Neural crest cell (in vitro differentiated cells): ENCODE results near the gene SDHA. TPM values are rescaled to one million over a fixed set of nuclear protein-coding genes. Genes with fewer than 3 reads are reported as not detected.

ENCODE experiments used
- DNase-seq: peaks from one replicate; pipeline ENCODE4 v3.0.0; 2021; ENCODE audit warnings: low read depth, mixed read lengths, low spot score
- H3K27ac Mint-ChIP-seq: one replicate; pipeline ENCODE4 v1.8.0; 2021; ENCODE audit warnings: mild to moderate bottlenecking, mixed read lengths; ENCODE audit not compliant: unreplicated experiment
- H3K27me3 Mint-ChIP-seq: 2 replicates; pipeline ENCODE4 v1.8.0; 2021; ENCODE audit warnings: low read depth, mild to moderate bottlenecking, mixed read lengths
- H3K36me3 Mint-ChIP-seq: 2 replicates; pipeline ENCODE4 v1.8.0; 2021; ENCODE audit warnings: low read depth, mild to moderate bottlenecking, mixed read lengths
- H3K4me1 Mint-ChIP-seq: 2 replicates; pipeline ENCODE4 v1.8.0; 2021; ENCODE audit warnings: mixed read lengths
- H3K4me3 Mint-ChIP-seq: one replicate; pipeline ENCODE4 v1.8.0; 2021; ENCODE audit warnings: mild to moderate bottlenecking, mixed read lengths
- H3K9me3 Mint-ChIP-seq: 2 replicates; pipeline ENCODE4 v1.8.0; 2021; ENCODE audit warnings: mixed read lengths
- total RNA-seq: library from RNA; stranded (reverse); gene quantifications from 2 replicates; pipeline ENCODE4 v1.2.1, GENCODE V29; 2021
- TF ChIP-seq, protein P1 (sequence below): fragments of 200-600 bp; sonication (generic); conservative IDR thresholded peaks from 2 replicates; pipeline ENCODE4 v1.5.0; 2021; ENCODE audit warnings: antibody characterized with exemption, mild to moderate bottlenecking

SDHA gene
- total RNA-seq, 1 donor from 2014 or later, result 106 TPM

DNA sequence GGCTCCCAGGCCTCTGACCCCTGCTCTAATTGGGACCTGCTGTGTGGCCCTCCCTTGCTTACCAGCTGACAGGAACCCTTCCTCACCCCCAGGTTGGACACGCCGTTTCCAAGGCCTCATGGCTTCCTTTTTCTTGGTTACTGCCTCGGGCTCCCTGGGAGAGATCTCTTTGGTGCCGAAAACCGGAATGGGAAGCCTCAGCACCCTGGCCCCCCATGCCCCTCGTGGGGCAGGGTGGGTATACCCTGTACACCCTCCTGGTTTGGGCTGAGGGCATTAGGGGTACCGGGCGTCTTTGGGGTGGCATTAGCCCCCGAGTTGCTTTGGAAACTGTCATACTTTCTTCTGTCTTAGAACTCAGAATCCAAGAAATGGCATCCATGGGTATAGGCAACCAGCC is 37.0 kb upstream of the SDHA start:
- TF ChIP-seq, protein P1, sequence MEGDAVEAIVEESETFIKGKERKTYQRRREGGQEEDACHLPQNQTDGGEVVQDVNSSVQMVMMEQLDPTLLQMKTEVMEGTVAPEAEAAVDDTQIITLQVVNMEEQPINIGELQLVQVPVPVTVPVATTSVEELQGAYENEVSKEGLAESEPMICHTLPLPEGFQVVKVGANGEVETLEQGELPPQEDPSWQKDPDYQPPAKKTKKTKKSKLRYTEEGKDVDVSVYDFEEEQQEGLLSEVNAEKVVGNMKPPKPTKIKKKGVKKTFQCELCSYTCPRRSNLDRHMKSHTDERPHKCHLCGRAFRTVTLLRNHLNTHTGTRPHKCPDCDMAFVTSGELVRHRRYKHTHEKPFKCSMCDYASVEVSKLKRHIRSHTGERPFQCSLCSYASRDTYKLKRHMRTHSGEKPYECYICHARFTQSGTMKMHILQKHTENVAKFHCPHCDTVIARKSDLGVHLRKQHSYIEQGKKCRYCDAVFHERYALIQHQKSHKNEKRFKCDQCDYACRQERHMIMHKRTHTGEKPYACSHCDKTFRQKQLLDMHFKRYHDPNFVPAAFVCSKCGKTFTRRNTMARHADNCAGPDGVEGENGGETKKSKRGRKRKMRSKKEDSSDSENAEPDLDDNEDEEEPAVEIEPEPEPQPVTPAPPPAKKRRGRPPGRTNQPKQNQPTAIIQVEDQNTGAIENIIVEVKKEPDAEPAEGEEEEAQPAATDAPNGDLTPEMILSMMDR, result no peak
- no peak for DNase-seq
- Mint-ChIP-seq H3K4me3 (no peak overlapping the region), H3K36me3 (peaks cover 3% of the 10 kb centered on the region), H3K27ac (no peak overlapping the region), H3K9me3 (no peaks in the 10 kb centered on the region), H3K4me1 (no peaks in the 10 kb centered on the region), H3K27me3 (no peaks in the 10 kb centered on the region)

DNA sequence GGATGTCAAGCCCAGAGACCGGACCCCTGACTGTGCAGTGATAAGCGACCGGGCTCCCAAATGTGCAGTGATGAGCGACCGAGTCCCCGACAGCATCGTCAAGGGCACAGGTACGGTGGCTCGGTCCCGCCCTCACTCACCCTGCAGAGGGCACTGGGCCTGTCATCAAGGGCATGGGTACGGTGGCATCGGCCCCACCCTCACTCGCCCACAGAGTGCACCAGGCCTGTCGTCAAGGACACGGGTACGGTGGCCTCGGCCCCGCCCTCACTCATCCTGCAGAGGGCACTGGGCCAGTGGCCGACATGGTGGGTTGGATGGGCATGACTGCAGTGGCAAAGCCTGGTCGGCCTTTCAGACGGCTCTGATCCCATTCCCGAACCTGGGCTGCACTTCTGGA is 36.6 kb upstream of the SDHA start:
- no peak overlapping the region for H3K4me3 Mint-ChIP-seq
- H3K27ac Mint-ChIP-seq, result no peak overlapping the region
- H3K36me3 Mint-ChIP-seq, result peaks cover 3% of the 10 kb centered on the region
- H3K9me3 Mint-ChIP-seq, result no peaks in the 10 kb centered on the region
- TF ChIP-seq, protein P1, result no peak
- no peaks in the 10 kb centered on the region for H3K27me3 Mint-ChIP-seq
- DNase-seq, result no peak
- no peaks in the 10 kb centered on the region for H3K4me1 Mint-ChIP-seq

GRCh38 chr5:182126-182525 is 36.0 kb upstream of the SDHA start:
- Mint-ChIP-seq H3K27ac (no peak overlapping the region), H3K27me3 (no peaks in the 10 kb centered on the region), H3K4me3 (no peak overlapping the region), H3K9me3 (no peaks in the 10 kb centered on the region), H3K4me1 (no peaks in the 10 kb centered on the region), H3K36me3 (peaks cover 3% of the 10 kb centered on the region)
- DNase-seq, result no peak
- TF ChIP-seq, protein P1, result no peak

DNA sequence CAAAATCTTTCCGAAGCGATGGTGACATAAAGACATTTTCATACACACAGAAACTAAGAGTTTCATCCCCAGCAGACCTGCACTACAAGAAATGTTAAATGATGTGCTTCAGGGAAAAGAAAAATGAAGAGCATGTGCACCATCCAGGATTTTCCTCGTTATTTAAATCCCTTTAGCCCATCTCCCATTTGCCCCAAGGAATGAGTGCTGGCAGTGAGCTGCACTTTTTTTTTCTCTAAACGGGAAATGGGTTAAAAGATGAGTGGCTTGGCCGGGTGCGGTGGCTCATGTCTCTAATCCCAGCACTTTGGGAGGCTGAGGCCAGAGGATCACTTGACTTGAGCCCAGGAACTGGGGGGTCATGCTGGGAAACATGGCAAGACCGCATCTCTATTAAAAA is 33.6 kb upstream of the SDHA start:
- Mint-ChIP-seq H3K9me3 (no peaks in the 10 kb centered on the region), H3K36me3 (peaks cover 3% of the 10 kb centered on the region), H3K4me3 (no peak overlapping the region), H3K27ac (no peak overlapping the region), H3K27me3 (peaks cover 3% of the 10 kb centered on the region), H3K4me1 (peaks cover 8% of the 10 kb centered on the region)
- no peak for DNase-seq
- TF ChIP-seq, protein P1, result no peak

DNA sequence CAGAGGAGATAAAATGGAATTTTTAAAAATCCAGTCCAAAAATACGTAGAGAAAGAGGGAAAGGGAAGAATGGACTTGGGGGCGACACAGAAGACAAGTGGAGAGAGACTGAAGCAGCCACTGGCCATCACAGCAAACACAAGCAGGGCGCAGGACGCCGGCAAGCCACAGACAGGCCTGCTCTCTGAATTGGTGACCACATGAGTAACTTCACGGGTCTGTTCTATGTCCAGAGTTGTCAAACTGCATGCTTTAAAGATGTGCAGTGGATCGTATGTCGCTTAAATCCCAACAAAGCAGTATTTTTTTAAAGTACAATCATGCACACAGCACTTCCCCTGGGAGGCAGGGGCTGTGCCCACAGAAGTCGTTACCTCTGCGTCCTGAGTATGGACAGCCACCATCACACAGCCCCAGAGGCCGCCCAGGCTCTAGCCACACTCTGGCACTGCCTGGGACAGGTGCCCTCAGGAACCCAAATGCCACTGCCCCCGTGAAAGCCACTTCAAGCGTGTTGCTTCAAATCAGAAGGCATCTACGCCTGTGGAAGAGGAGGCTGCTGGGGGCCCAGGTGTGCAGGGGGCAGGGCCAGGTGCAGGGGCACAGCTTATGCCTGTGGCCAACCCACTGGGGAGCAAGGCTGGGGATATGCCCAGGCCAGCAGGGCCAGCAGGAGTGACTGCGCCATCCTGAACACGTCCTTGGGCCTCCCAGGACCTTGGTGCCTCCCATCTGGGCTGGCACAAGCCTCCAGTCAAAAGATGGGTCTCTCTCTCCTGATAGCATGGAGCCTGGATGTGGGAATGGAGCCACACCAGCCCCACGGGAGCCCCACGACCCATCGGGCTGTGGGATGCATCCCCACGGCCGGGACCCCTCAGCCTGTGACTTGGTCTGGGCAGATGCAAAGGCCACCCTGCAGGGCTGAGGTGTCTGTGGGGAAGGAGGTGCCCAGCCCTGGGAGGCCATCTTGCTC is 32.7 kb upstream of the SDHA start:
- H3K36me3 Mint-ChIP-seq, result peaks cover 3% of the 10 kb centered on the region
- no peak overlapping the region for H3K4me3 Mint-ChIP-seq
- H3K9me3 Mint-ChIP-seq, result no peaks in the 10 kb centered on the region
- H3K4me1 Mint-ChIP-seq, result peaks cover 12% of the 10 kb centered on the region
- no peak overlapping the region for H3K27ac Mint-ChIP-seq
- no peak for DNase-seq
- peaks cover 3% of the 10 kb centered on the region for H3K27me3 Mint-ChIP-seq
- TF ChIP-seq, protein P1, result no peak
